Fibroblast of pulmonary artery (primary cell): ENCODE measurements around the gene KDM2A.

Source experiments
- DNase-seq: peaks from one replicate; pipeline ENCODE4 v3.0.0-alpha.2; 2010; ENCODE audit warnings: low read depth
- H3K4me3 ChIP-seq: replicated peaks from 2 replicates; pipeline ENCODE4 v1.5.1; 2011; ENCODE audit warnings: low read depth, mild to moderate bottlenecking, control low read depth, low read length, moderate library complexity
- CTCF ChIP-seq: IDR thresholded peaks from 2 replicates; pipeline ENCODE4 v1.5.1; 2011; ENCODE audit warnings: mild to moderate bottlenecking, control low read depth, low read length, inconsistent platforms; ENCODE audit errors: missing control alignments

The KDM2A gene

GRCh38 chr11:67288198-67288451 is 169.1 kb downstream of the KDM2A start:
- DNase-seq: no peak
- no peak for TF ChIP-seq CTCF
- H3K4me3 ChIP-seq: peak overlapping the region; percentile 75

- no peak for TF ChIP-seq CTCF
- peak overlapping the region; percentile 75 for H3K4me3 ChIP-seq
- peak; percentile 96 for DNase-seq
Measured at GRCh38 chr11:67288452-67289225, 169.6 kb downstream of the KDM2A start.

- no peak for DNase-seq
- TF ChIP-seq CTCF: no peak
- H3K4me3 ChIP-seq: peak within 1 kb of the TSS; percentile 75
Measured at GRCh38 chr11:67289226-67289650, 170.2 kb downstream of the KDM2A start, which contains the start of gene ANKRD13D. Gene ANKRD13D (plus strand): TSS chr11:67289303. CDS start chr11:67289461, 158 bp downstream.

- peak overlapping the region; percentile 65 for H3K4me3 ChIP-seq
- TF ChIP-seq CTCF: no peak
- no peak for DNase-seq
Measured at GRCh38 chr11:67289651-67290479, 170.8 kb downstream of the KDM2A start.

GRCh38 chr11:67290801-67291200 is 171.7 kb downstream of the KDM2A start:
- peak overlapping the region; percentile 65 for H3K4me3 ChIP-seq
- TF ChIP-seq CTCF: no peak
- DNase-seq: peak; percentile 61

- no peak overlapping the region for H3K4me3 ChIP-seq
- DNase-seq: no peak
- TF ChIP-seq CTCF: no peak
Measured at GRCh38 chr11:67291481-67292381, 172.7 kb downstream of the KDM2A start.
